A549 (cell line): ENCODE measurements around the gene ILK. TPM values are rescaled to one million over a fixed set of nuclear protein-coding genes. Genes with fewer than 3 reads are reported as not detected.

Experiments
- ATAC-seq, 2 experiments: fragments of 200-7000 bp in 1 of 2; fragments of >200 bp in 1 of 2; cut with Nextera tagmentation in 1 of 2; cut with Tn5 transposase in 1 of 2; 3 replicates each; pipeline versions ENCODE4 v1.8.0 to v1.9.1; 2018 to 2020; ENCODE audit warnings: mild to moderate bottlenecking in 1 of 2, moderate library complexity in 1 of 2
- CTCF ChIA-PET: fragments of 300-600 bp; sonication (Branson Sonifier 250); formaldehyde crosslinking; extraction: SDS; loops from one replicate; lab custom pipeline; 2021; ENCODE audit warnings: antibody characterized with exemption, inconsistent platforms; lab: Yijun Ruan, JAX
- POLR2A ChIA-PET: fragments of 350-600 bp; formaldehyde crosslinking; extraction: SDS; loops from one replicate; lab custom pipeline; 2021; ENCODE audit warnings: antibody characterized with exemption, inconsistent platforms; lab: Yijun Ruan, JAX
- DNase-seq, 2 experiments: peaks; one replicate each; pipeline versions ENCODE4 v3.0.0 to v3.0.0-alpha.2; 2011 to 2016; ENCODE audit warnings: low read depth in 1 of 2, low spot score in 1 of 2
- FAIRE-seq: peaks from 2 replicates; lab custom pipeline; 2011; peaks lifted over from hg19 to GRCh38; lab: Jason Lieb, UNC
- H3K27ac ChIP-seq, 2 experiments: fragments of >200 bp; sonication (Bioruptor Twin); formaldehyde crosslinking; 3 replicates each; pipeline ENCODE4 v1.5.1; 2016 to 2017
- H3K4me1 ChIP-seq: fragments of >200 bp; sonication (Bioruptor Twin); formaldehyde crosslinking; 3 replicates; pipeline ENCODE4 v1.6.1; 2016
- H3K4me2 ChIP-seq: fragments of >200 bp; sonication (Bioruptor Twin); formaldehyde crosslinking; 3 replicates; pipeline ENCODE4 v1.6.1; 2016
- H3K4me3 ChIP-seq: fragments of >200 bp; sonication (Bioruptor Twin); formaldehyde crosslinking; 3 replicates; pipeline ENCODE4 v1.5.1; 2016
- H3K9me3 ChIP-seq: fragments of >200 bp; sonication (Bioruptor Twin); formaldehyde crosslinking; 3 replicates; pipeline ENCODE4 v1.6.1; 2016
- ATOH8 ChIP-seq: fragments of 250-450 bp; sonication (Bioruptor Pico); IDR thresholded peaks from 2 replicates; pipeline ENCODE4 v1.5.0; 2020; ENCODE audit warnings: low read depth, mild to moderate bottlenecking, moderate library complexity
- BHLHE40 ChIP-seq: IDR thresholded peaks from 2 replicates; pipeline ENCODE4 v1.6.1; 2012; ENCODE audit warnings: low read depth, low read length, inconsistent platforms
- CBX8 ChIP-seq: fragments of 200-600 bp; sonication (generic); IDR thresholded peaks from 2 replicates; pipeline ENCODE4 v1.6.1; 2016
- CHD2 ChIP-seq: fragments of 150-350 bp; IDR thresholded peaks from 2 replicates; pipeline ENCODE4 v1.6.1; 2014; ENCODE audit warnings: low read length; ENCODE audit not compliant: partially characterized antibody
- CHD4 ChIP-seq: fragments of 200-600 bp; sonication (generic); IDR thresholded peaks from 2 replicates; pipeline ENCODE4 v1.6.1; 2016; ENCODE audit warnings: antibody characterized with exemption, mild to moderate bottlenecking, borderline replicate concordance
- E2F6 ChIP-seq: IDR thresholded peaks from 2 replicates; pipeline ENCODE4 v1.6.1; 2012; ENCODE audit warnings: low read depth, borderline replicate concordance
- FOSL2 ChIP-seq, 2 experiments: fragments of 450-650 bp in 1 of 2; fragments of >200 bp in 1 of 2; sonication (Bioruptor Twin) in 1 of 2; formaldehyde crosslinking; IDR thresholded peaks; 2 replicates each; pipeline versions ENCODE4 v1.5.0 to v1.6.1; 2016 to 2020; ENCODE audit warnings: mild to moderate bottlenecking in 1 of 2, moderate library complexity in 1 of 2
- GATA3 ChIP-seq: IDR thresholded peaks from 2 replicates; pipeline ENCODE4 v1.6.1; 2012; ENCODE audit warnings: borderline replicate concordance
- HOXB13 ChIP-seq: fragments of 250-450 bp; sonication (Bioruptor Pico); IDR thresholded peaks from 2 replicates; pipeline ENCODE4 v1.5.0; 2020; ENCODE audit warnings: low read depth, mild to moderate bottlenecking, moderate library complexity
- JUN ChIP-seq, 2 experiments: fragments of >200 bp; sonication (Bioruptor Twin); formaldehyde crosslinking; IDR thresholded peaks; 2 replicates in 1 of 2; 3 replicates in 1 of 2; pipeline ENCODE4 v1.6.1; 2016 to 2017
- KDM5A ChIP-seq: fragments of 200-600 bp; sonication (generic); IDR thresholded peaks from 2 replicates; pipeline ENCODE4 v1.6.1; 2016; ENCODE audit warnings: antibody characterized with exemption, mild to moderate bottlenecking
- MYC ChIP-seq: IDR thresholded peaks from 2 replicates; pipeline ENCODE4 v1.6.1; 2012; ENCODE audit warnings: mild to moderate bottlenecking, inconsistent platforms, low read length, improper control_type of control experiment, borderline replicate concordance
- NPAS2 ChIP-seq: fragments of 250-450 bp; sonication (Bioruptor Pico); IDR thresholded peaks from 2 replicates; pipeline ENCODE4 v1.8.0; 2022; ENCODE audit warnings: mild to moderate bottlenecking, moderate library complexity, borderline replicate concordance
- NR3C1 ChIP-seq: fragments of >200 bp; sonication (Bioruptor Twin); formaldehyde crosslinking; IDR thresholded peaks from 3 replicates; pipeline ENCODE4 v1.6.1; 2017
- PHF8 ChIP-seq: fragments of 200-600 bp; sonication (generic); IDR thresholded peaks from 2 replicates; pipeline ENCODE4 v1.6.1; 2016; ENCODE audit warnings: low read depth, mild to moderate bottlenecking, antibody characterized with exemption, moderate library complexity, borderline replicate concordance
- POLR2A ChIP-seq: IDR thresholded peaks from 2 replicates; pipeline ENCODE4 v1.6.1; 2012; ENCODE audit warnings: mild to moderate bottlenecking, low read length
- POLR2AphosphoS2 ChIP-seq: conservative IDR thresholded peaks from 2 replicates; pipeline ENCODE4 v1.6.1; 2012; ENCODE audit warnings: low read length, improper control_type of control experiment, inconsistent platforms
- RNF2 ChIP-seq: fragments of 200-600 bp; sonication (generic); IDR thresholded peaks from 2 replicates; pipeline ENCODE4 v1.6.1; 2016; ENCODE audit warnings: low read depth, mild to moderate bottlenecking, antibody characterized with exemption, moderate library complexity, borderline replicate concordance
- SMC3 ChIP-seq: fragments of >200 bp; sonication (Bioruptor Twin); formaldehyde crosslinking; IDR thresholded peaks from 3 replicates; pipeline ENCODE4 v1.6.1; 2018; ENCODE audit warnings: inconsistent platforms
- SREBF2 ChIP-seq: fragments of 450-650 bp; IDR thresholded peaks from 2 replicates; pipeline ENCODE4 v1.6.1; 2014; ENCODE audit warnings: mild to moderate bottlenecking, moderate library complexity
- WGBS: methylation state at CpG from one replicate; pipeline ENCODE4 v1.1.6; 2017; ENCODE audit errors: missing lambda C conversion rate; 5-methylcytosine and 5-hydroxymethylcytosine counted together
- polyA minus RNA-seq: library from RNA; depleted of rRNA, polyadenylated mRNA; stranded (reverse); fragments of >200 nt; gene quantifications from 2 replicates; pipeline ENCODE4 v1.2.3, GENCODE V29; 2011; rRNA and poly(A)+ RNA removed
- polyA plus RNA-seq, 4 experiments: library from polyadenylated mRNA; depleted of rRNA in 3 of 4; stranded (reverse); fragments of >200 nt; fragmentation: RNase III in 1 of 4; extraction: RNeasy Plus Mini Kit Qiagen cat#74134 plus additional on column Dnase treatment in 1 of 4; gene quantifications; 2 replicates in 3 of 4; 3 replicates in 1 of 4; pipeline ENCODE4 v1.2.3, GENCODE V29; 2011 to 2017
- TF ChIP-seq, protein P1 (sequence below): IDR thresholded peaks from 2 replicates; pipeline ENCODE4 v1.6.1; 2012
- TF ChIP-seq, protein P2 (sequence below): fragments of >200 bp; sonication (Bioruptor Twin); formaldehyde crosslinking; IDR thresholded peaks from 3 replicates; pipeline ENCODE4 v1.6.1; 2016
- TF ChIP-seq, protein P3 (sequence below): IDR thresholded peaks from 2 replicates; pipeline ENCODE4 v1.6.1; 2012

Gene ILK
- polyA plus RNA-seq (2011; rRNA removed) (109 and 120 TPM in 2 replicates), polyA plus RNA-seq (2017; fragmentation: RNase III; extraction: RNeasy Plus Mini Kit Qiagen cat#74134 plus additional on column Dnase treatment) (108 to 116 TPM (median 114 TPM) in 3 replicates), polyA minus RNA-seq (119 and 138 TPM in 2 replicates)
- 142 and 167 TPM in 2 replicates for polyA plus RNA-seq (2012; cell fraction: cytosol; rRNA removed)
- 143 and 176 TPM in 2 replicates for polyA plus RNA-seq (2012; cell fraction: nucleus; rRNA removed)

DNA sequence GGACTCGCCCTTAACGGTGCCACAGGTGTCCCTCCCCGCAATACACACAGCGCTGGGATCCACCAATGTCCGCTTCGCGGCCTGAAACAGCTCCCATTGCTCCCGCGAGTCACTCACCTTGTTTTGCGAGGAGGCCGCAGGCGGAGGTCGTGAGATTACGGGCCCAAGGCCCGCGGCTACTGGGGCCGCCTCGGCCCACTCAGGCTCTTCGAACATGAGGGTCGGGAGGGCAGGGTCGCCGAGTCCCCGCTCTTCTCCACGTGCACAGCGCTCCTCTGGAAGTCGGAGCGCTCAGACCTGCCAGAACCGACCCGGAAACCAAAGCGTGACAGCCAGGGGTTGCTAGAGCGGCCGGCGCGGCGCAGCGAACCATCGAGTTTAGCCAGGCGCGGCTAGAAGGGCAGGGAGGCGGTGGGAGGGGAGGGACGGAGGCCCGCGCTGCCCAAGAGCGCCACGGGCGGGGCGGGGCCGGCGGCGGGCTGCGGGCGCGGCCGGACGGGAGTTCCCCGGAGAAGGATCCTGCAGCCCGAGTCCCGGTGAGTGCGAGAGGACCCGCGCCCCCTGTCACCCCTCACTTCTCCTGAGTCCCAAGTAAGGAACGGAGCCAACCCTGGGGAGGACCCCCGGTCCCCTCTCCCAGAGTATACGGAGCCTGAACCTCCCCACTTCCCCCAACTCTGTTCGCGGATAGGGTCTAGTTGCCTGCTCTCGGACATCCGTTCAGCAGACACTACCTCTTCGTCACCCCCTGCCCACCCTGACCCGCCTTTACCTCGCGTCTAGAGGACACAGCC is at the start of gene ILK, which contains the start of gene RRP8:
Gene ILK, plus strand, starts transcription at position 488 of the 794 bp plus-strand sequence. CDS start 498 bp downstream, outside the sequence.
Gene RRP8, minus strand, starts transcription at position 330 of the 794 bp plus-strand sequence. Its CDS starts 114 bp downstream, at position 216.
- no peak for FAIRE-seq
- peak; percentile 91 to 92 for DNase-seq
- peak within 1 kb of the TSS; percentile 90 to 98 for H3K27ac ChIP-seq
- H3K4me2 ChIP-seq = peak within 1 kb of the TSS; percentile 97
- ChIA-PET CTCF (interaction anchor here (0.6 to 4.2 kb wide), 9 partner anchors 9 to 225 kb away, joined by 3 to 23 read pairs (median 4); partner anchors contain the start of genes MRPL17, TAF10 and TPP1), POLR2A (interaction anchor here (1.3 to 2.4 kb wide), 3 partner anchors 9 to 122 kb away, joined by 4 to 13 read pairs (median 4); partner anchors contain the start of genes ARFIP2, MRPL17 and TIMM10B)
- H3K4me3 ChIP-seq = peak within 1 kb of the TSS; percentile 79
- peaks cover 39% of the 10 kb centered on the region for H3K4me1 ChIP-seq
- no peaks in the 10 kb centered on the region for H3K9me3 ChIP-seq
- no peak for TF ChIP-seq POLR2AphosphoS2
- TF ChIP-seq HOXB13 (CRISPR knock-in tag) = no peak
- TF ChIP-seq E2F6 = peak; percentile 47; the same call in 1 of the 2 replicates
- peak; percentile 94 for TF ChIP-seq MYC
- peak; percentile 82 for TF ChIP-seq PHF8
- TF ChIP-seq, protein P1, sequence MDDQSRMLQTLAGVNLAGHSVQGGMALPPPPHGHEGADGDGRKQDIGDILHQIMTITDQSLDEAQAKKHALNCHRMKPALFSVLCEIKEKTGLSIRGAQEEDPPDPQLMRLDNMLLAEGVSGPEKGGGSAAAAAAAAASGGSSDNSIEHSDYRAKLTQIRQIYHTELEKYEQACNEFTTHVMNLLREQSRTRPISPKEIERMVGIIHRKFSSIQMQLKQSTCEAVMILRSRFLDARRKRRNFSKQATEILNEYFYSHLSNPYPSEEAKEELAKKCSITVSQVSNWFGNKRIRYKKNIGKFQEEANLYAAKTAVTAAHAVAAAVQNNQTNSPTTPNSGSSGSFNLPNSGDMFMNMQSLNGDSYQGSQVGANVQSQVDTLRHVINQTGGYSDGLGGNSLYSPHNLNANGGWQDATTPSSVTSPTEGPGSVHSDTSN = peak; percentile 59
- no peak for TF ChIP-seq BHLHE40
- TF ChIP-seq POLR2A = peak; percentile 58
- TF ChIP-seq, protein P2, sequence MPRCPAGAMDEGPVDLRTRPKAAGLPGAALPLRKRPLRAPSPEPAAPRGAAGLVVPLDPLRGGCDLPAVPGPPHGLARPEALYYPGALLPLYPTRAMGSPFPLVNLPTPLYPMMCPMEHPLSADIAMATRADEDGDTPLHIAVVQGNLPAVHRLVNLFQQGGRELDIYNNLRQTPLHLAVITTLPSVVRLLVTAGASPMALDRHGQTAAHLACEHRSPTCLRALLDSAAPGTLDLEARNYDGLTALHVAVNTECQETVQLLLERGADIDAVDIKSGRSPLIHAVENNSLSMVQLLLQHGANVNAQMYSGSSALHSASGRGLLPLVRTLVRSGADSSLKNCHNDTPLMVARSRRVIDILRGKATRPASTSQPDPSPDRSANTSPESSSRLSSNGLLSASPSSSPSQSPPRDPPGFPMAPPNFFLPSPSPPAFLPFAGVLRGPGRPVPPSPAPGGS = peak; percentile 79; the same call in 1 of the 3 replicates
- 0 out of 2 replicates have a peak, but pooled peaks have one; percentile 43 for TF ChIP-seq GATA3
- TF ChIP-seq CBX8 = no peak
- TF ChIP-seq, protein P3, sequence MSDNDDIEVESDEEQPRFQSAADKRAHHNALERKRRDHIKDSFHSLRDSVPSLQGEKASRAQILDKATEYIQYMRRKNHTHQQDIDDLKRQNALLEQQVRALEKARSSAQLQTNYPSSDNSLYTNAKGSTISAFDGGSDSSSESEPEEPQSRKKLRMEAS = peak; percentile 96
- peak; percentile 25; the same call in 1 of the 3 replicates for TF ChIP-seq SMC3
- peak; percentile 56 to 92; a peak in 4 of 5 replicates for TF ChIP-seq JUN (IDR thresholded peaks at IDR 0.05)
- peak; percentile 80 to 90 for ATAC-seq
- 1% methylated on average over 32 of the region's 72 CpGs for WGBS

DNA sequence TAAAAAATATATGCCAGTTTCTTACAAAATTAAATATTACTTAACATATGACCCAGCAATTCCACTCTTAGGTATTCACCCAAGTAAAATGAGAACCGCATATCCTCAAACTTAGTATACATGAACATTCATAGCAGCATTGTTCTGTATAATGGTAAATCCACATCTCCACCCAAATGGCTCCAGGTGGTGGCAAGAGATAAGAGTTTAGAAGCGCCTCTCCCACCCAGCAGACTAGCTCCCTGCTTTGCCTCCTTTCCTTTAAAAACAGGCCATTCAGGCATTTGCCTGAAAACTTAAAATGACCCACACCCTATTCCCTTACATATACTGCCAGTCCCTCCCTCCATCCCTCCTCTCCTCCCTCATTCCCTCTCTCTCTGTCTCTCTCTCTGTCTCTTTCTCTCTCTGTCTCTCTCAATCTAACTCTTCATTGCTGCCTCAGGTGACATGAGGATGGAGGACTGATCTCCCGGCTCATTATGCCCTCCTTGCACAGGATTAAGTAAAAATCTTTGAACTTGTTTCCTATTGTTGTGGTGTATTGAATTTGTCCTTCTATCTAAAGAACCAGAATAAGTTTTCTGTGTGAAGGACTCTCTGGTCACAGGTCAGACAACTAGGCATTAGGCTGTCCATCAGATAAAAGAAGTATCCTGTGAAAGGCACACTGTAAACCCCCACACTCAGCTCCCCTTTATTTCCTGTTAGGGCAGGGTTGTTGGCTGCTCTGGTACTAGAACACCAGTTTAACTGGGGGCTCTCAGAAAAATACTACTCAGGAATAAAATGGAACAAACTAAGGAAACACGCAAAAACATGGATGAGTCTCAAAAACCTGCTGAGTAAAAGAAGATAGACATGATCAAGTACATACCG is 48.5 kb upstream of the ILK start:
- POLR2A ChIA-PET = no interaction called here
- H3K4me1 ChIP-seq = no peaks in the 10 kb centered on the region
- H3K4me2 ChIP-seq = no peak overlapping the region
- DNase-seq (no peak), ATAC-seq (no peak), FAIRE-seq (no peak)
- H3K27ac ChIP-seq = no peak overlapping the region
- TF ChIP-seq CHD4 (no peak), FOSL2 (IDR thresholded peaks at IDR 0.05) (no peak), FOSL2 (CRISPR knock-in tag; IDR thresholded peaks at IDR 0.05) (no peak), KDM5A (no peak), ATOH8 (no peak), NR3C1 (no peak), BHLHE40 (no peak), SREBF2 (no peak), GATA3 (no peak), PHF8 (no peak), CHD2 (no peak), RNF2 (no peak), NPAS2 (CRISPR knock-in tag) (no peak), JUN (IDR thresholded peaks at IDR 0.05) (no peak)
- TF ChIP-seq, protein P1 = no peak
- H3K9me3 ChIP-seq = no peaks in the 10 kb centered on the region
- CTCF ChIA-PET = interaction anchor here (1.0 to 3.4 kb wide), 2 partner anchors 23 to 58 kb away, joined by 4 to 15 read pairs; no protein-coding TSS in a partner anchor
- WGBS = 89% methylated on average over 5 of the region's 5 CpGs
- H3K4me3 ChIP-seq = no peak overlapping the region
